ENCODE data around the gene CDC42EP4.

Gene CDC42EP4

DNA sequence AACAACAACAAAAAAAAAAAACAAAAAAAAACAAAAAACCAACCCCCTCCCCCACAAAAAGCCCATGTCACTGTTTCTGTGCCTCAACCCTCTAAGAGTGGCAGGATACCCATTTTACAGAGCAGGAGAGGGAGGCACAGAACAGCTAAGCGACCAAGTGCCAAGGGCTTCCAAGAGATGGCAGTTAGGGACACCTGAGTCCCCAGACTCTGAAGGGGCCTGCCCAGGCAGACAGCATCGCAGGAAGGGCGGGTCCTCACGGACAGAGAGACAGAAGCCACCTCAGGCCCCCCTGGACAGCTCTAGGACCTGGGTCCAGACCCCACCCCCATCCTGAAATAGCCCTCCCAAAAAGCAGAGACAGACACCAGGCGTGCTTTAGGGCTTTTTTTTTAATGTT, 28.6 kb downstream of the CDC42EP4 start:
- H3K27me3 ChIP-seq (ENCODE audit: insufficient read depth, low read length), result no peaks in the 10 kb centered on the region
- no peaks in the 10 kb centered on the region for H3K9me3 ChIP-seq (ENCODE audit: low read length)
- H3K4me3 ChIP-seq (ENCODE audit: low read length), result no peak overlapping the region
- peaks cover 27% of the 10 kb centered on the region for H3K4me1 ChIP-seq (ENCODE audit: insufficient read depth, low read length)
- H3K36me3 ChIP-seq (ENCODE audit: insufficient read depth, low read length), result peaks cover 22% of the 10 kb centered on the region
- H2AFZ ChIP-seq (ENCODE audit: low read depth, low read length), result no peak overlapping the region

- peaks cover 22% of the 10 kb centered on the region for H3K36me3 ChIP-seq (ENCODE audit: insufficient read depth, low read length)
- H3K27me3 ChIP-seq (ENCODE audit: insufficient read depth, low read length), result no peaks in the 10 kb centered on the region
- peaks cover 27% of the 10 kb centered on the region for H3K4me1 ChIP-seq (ENCODE audit: insufficient read depth, low read length)
- no peaks in the 10 kb centered on the region for H3K9me3 ChIP-seq (ENCODE audit: low read length)
- H2AFZ ChIP-seq (ENCODE audit: low read depth, low read length), result no peak overlapping the region
- no peak overlapping the region for H3K4me3 ChIP-seq (ENCODE audit: low read length)
Observed at GRCh38 chr17:73282629-73283028, 29.2 kb downstream of the CDC42EP4 start.

- Histone ChIP-seq H3K36me3 (ENCODE audit: insufficient read depth, low read length) (peaks cover 20% of the 10 kb centered on the region), H3K4me1 (ENCODE audit: insufficient read depth, low read length) (peaks cover 27% of the 10 kb centered on the region), H3K9me3 (ENCODE audit: low read length) (no peaks in the 10 kb centered on the region), H2AFZ (ENCODE audit: low read depth, low read length) (no peak overlapping the region), H3K27me3 (ENCODE audit: insufficient read depth, low read length) (no peaks in the 10 kb centered on the region), H3K4me3 (ENCODE audit: low read length) (no peak overlapping the region)
Observed at GRCh38 chr17:73281928-73282327, 29.9 kb downstream of the CDC42EP4 start.

DNA sequence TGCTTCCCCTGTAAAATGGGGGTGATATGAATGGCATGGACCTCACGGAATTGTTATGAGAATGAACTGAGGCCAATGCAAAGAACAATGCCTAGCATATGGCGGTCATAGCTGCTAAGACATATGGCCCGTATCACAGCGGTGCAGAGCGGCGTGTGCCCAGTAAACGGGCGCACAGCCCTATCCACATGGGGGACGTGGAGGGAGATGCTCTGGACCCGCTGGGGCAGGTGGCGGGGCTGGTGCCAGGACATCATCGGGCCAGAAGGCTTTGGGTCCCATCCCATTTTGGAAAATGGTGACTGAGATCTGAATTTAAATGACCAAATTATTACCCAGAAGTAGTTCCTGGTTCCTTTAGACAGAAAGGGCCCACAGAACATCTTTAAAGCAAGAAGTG, 31.6 kb downstream of the CDC42EP4 start:
- Histone ChIP-seq H2AFZ (ENCODE audit: low read depth, low read length) (no peak overlapping the region), H3K9me3 (ENCODE audit: low read length) (no peaks in the 10 kb centered on the region), H3K4me3 (ENCODE audit: low read length) (no peak overlapping the region), H3K27me3 (ENCODE audit: insufficient read depth, low read length) (no peaks in the 10 kb centered on the region), H3K4me1 (ENCODE audit: insufficient read depth, low read length) (peaks cover 21% of the 10 kb centered on the region), H3K36me3 (ENCODE audit: insufficient read depth, low read length) (peaks cover 4% of the 10 kb centered on the region)

DNA sequence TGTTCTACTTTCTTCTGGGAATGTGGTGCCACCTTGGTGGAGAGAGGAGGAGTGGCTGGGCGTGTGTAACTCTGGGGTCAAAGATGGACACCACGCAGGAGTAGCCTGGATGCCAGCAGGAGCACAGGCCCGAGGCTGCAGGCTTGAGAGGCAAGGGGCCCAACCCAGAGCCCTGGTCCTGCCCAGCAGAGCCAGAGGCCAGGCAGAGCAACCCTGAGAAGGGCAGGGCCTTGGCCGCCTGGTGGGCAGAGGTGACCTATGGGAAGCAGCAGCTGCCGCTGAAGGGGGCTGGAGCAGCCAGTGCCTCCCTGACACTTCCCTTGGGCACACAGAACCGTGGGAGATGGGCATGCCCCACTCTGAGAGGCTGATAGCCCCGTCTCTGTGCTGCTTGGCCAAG, 32.1 kb downstream of the CDC42EP4 start:
- Histone ChIP-seq H3K4me3 (ENCODE audit: low read length) (no peak overlapping the region), H2AFZ (ENCODE audit: low read depth, low read length) (no peak overlapping the region), H3K4me1 (ENCODE audit: insufficient read depth, low read length) (peaks cover 16% of the 10 kb centered on the region), H3K9me3 (ENCODE audit: low read length) (no peaks in the 10 kb centered on the region), H3K36me3 (ENCODE audit: insufficient read depth, low read length) (no peaks in the 10 kb centered on the region), H3K27me3 (ENCODE audit: insufficient read depth, low read length) (no peaks in the 10 kb centered on the region)

DNA sequence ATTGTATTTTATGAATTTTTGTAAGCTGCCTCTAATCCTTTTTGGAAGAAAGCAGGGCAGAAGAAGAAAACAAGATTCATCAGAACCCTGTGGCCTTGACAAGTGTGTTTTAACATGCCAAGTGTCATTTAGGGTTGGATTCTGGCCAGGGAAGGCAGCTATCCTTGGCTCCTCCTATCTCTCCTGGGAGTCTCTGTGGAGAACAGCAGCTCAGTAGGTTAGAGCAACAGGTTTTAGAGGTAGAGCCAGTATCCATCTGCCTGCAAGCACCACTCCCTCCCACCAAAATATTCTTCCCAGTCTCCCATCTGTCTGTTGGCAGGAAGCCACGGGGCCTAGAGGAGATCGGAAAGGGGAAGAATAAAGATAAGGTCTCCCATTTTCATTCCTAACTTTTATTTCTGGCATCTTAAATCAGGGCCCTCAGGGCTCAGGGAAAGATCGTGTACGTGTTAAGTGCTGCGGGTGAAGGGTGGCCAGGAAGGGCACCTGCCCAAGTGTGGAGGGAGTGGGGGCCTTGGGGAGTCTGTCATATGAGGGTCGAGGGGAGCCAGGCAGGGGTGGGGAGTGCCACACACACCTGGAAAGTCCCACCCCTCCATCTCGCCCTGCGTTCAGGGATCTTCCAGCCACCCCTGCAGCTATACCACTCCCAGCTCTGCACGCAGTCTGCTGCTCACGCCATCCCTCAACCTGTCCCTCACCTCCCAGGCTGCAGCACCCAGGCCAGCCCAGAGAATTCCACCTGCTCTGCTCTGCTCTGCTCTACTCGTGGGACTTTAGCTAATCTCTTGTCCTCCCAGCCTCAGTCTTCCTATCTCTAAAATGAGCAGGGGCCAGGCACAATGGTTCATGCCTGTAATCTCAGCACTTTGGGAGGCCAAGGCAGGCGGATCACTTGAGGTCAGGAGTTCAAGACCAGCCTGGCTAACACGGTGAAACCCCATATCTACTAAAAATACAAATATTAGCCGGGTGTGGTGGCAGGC, 33.0 kb downstream of the CDC42EP4 start:
- no peak overlapping the region for H3K4me3 ChIP-seq (ENCODE audit: low read length)

DNA sequence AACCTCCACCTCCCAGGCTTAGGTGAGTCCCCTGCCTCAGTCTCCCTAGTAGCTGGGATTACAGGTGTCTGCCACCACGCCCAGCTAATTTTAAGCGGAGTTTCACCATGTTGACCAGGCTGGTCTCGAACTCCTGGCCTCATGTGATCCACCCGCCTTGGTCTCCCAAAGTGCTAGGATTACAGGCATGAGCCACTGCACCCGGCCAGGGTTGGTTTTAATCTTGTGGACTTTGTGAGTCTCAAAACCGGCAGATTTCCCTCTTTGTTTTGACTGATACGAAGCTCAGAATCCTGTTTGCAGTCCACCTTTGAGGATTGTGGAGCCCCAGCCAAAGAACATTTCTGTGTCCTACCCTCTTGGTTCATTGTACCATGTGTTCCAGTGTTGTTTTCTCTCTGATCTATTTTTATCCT, 33.7 kb downstream of the CDC42EP4 start:
- Histone ChIP-seq H3K4me3 (ENCODE audit: low read length) (no peak overlapping the region), H3K9me3 (ENCODE audit: low read length) (no peaks in the 10 kb centered on the region), H3K4me1 (ENCODE audit: insufficient read depth, low read length) (no peaks in the 10 kb centered on the region), H3K36me3 (ENCODE audit: insufficient read depth, low read length) (no peaks in the 10 kb centered on the region), H2AFZ (ENCODE audit: low read depth, low read length) (no peak overlapping the region), H3K27me3 (ENCODE audit: insufficient read depth, low read length) (no peaks in the 10 kb centered on the region)

More for the DNA sequence above, 33.0 kb downstream of the CDC42EP4 start:
- no peaks in the 10 kb centered on the region for H3K36me3 ChIP-seq (ENCODE audit: insufficient read depth, low read length)
- no peak overlapping the region for H2AFZ ChIP-seq (ENCODE audit: low read depth, low read length)
- peaks cover 6% of the 10 kb centered on the region for H3K4me1 ChIP-seq (ENCODE audit: insufficient read depth, low read length)
- H3K9me3 ChIP-seq (ENCODE audit: low read length), result no peaks in the 10 kb centered on the region
- no peaks in the 10 kb centered on the region for H3K27me3 ChIP-seq (ENCODE audit: insufficient read depth, low read length)

GRCh38 chr17:73274490-73274889, 37.3 kb downstream of the CDC42EP4 start:
- H3K27me3 ChIP-seq (ENCODE audit: insufficient read depth, low read length), result no peaks in the 10 kb centered on the region
- no peaks in the 10 kb centered on the region for H3K9me3 ChIP-seq (ENCODE audit: low read length)
- no peak overlapping the region for H3K4me3 ChIP-seq (ENCODE audit: low read length)
- H2AFZ ChIP-seq (ENCODE audit: low read depth, low read length), result no peak overlapping the region
- no peaks in the 10 kb centered on the region for H3K36me3 ChIP-seq (ENCODE audit: insufficient read depth, low read length)
- H3K4me1 ChIP-seq (ENCODE audit: insufficient read depth, low read length), result no peaks in the 10 kb centered on the region

GRCh38 chr17:73272906-73273218, 38.9 kb downstream of the CDC42EP4 start:
- Histone ChIP-seq H2AFZ (ENCODE audit: low read depth, low read length) (no peak overlapping the region), H3K27me3 (ENCODE audit: insufficient read depth, low read length) (no peaks in the 10 kb centered on the region), H3K9me3 (ENCODE audit: low read length) (no peaks in the 10 kb centered on the region), H3K4me1 (ENCODE audit: insufficient read depth, low read length) (no peaks in the 10 kb centered on the region), H3K4me3 (ENCODE audit: low read length) (no peak overlapping the region), H3K36me3 (ENCODE audit: insufficient read depth, low read length) (no peaks in the 10 kb centered on the region)

- H3K9me3 ChIP-seq (ENCODE audit: low read length), result no peaks in the 10 kb centered on the region
- no peaks in the 10 kb centered on the region for H3K27me3 ChIP-seq (ENCODE audit: insufficient read depth, low read length)
- H2AFZ ChIP-seq (ENCODE audit: low read depth, low read length), result no peak overlapping the region
Observed at GRCh38 chr17:73271072-73271471, 40.7 kb downstream of the CDC42EP4 start.

DNA sequence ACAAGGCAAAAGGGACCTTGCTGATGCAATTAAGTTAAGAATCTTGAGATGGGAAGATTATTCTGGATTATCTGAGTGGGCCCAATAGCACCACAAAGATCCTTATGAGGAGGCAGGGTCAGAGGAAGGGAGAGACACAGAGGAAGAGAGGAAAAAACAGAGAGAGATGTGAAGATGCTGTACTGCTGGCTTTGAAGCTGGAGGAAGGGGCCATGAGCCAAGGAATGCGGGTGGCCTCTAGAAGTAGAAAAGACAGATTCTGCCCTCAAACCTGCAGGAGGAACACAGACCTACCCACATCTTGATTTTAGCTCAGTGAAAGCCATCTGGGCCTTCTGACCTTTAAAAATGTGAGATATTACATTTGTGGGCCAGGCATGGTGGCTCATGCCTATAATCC, 42.0 kb downstream of the CDC42EP4 start:
- no peaks in the 10 kb centered on the region for H3K27me3 ChIP-seq (ENCODE audit: insufficient read depth, low read length)
- no peaks in the 10 kb centered on the region for H3K36me3 ChIP-seq (ENCODE audit: insufficient read depth, low read length)
- H3K4me1 ChIP-seq (ENCODE audit: insufficient read depth, low read length), result no peaks in the 10 kb centered on the region
- no peak overlapping the region for H3K4me3 ChIP-seq (ENCODE audit: low read length)
- no peak overlapping the region for H2AFZ ChIP-seq (ENCODE audit: low read depth, low read length)
- no peaks in the 10 kb centered on the region for H3K9me3 ChIP-seq (ENCODE audit: low read length)

More at GRCh38 chr17:73271072-73271471, 40.7 kb downstream of the CDC42EP4 start:
- H3K36me3 ChIP-seq (ENCODE audit: insufficient read depth, low read length), result no peaks in the 10 kb centered on the region
- H3K4me3 ChIP-seq (ENCODE audit: low read length), result no peak overlapping the region
- H3K4me1 ChIP-seq (ENCODE audit: insufficient read depth, low read length), result no peaks in the 10 kb centered on the region

DNA sequence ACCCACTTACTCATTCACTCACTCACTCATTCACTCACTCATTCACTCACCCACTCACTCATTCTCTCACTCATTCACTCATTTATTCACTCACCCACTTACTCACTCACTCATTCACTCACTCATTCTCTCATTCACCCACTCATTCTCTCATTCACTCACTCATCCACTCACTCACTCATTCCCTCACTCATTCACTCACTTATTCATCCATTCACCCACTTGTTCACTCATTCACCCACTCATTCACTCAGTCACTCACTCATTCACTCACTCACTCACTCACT, 42.5 kb downstream of the CDC42EP4 start:
- H3K4me3 ChIP-seq (ENCODE audit: low read length), result no peak overlapping the region
- H3K4me1 ChIP-seq (ENCODE audit: insufficient read depth, low read length), result no peaks in the 10 kb centered on the region
- H3K9me3 ChIP-seq (ENCODE audit: low read length), result no peaks in the 10 kb centered on the region
- H2AFZ ChIP-seq (ENCODE audit: low read depth, low read length), result no peak overlapping the region
- H3K27me3 ChIP-seq (ENCODE audit: insufficient read depth, low read length), result no peaks in the 10 kb centered on the region
- H3K36me3 ChIP-seq (ENCODE audit: insufficient read depth, low read length), result no peaks in the 10 kb centered on the region

GRCh38 chr17:73268582-73269328, 43.0 kb downstream of the CDC42EP4 start:
- no peaks in the 10 kb centered on the region for H3K4me1 ChIP-seq (ENCODE audit: insufficient read depth, low read length)
- no peaks in the 10 kb centered on the region for H3K27me3 ChIP-seq (ENCODE audit: insufficient read depth, low read length)
- H3K4me3 ChIP-seq (ENCODE audit: low read length), result no peak overlapping the region
- H3K9me3 ChIP-seq (ENCODE audit: low read length), result no peaks in the 10 kb centered on the region
- H3K36me3 ChIP-seq (ENCODE audit: insufficient read depth, low read length), result no peaks in the 10 kb centered on the region
- H2AFZ ChIP-seq (ENCODE audit: low read depth, low read length), result no peak overlapping the region

All from neuron (in vitro differentiated cells).